Ureter (tissue), 1 donor: ENCODE data around the gene APOO. TPM values are rescaled to one million over a fixed set of nuclear protein-coding genes. Genes with fewer than 3 reads are reported as not detected.

Experiments
- DNase-seq: peaks from one replicate; pipeline ENCODE4 v3.0.0-alpha.2; 2020; ENCODE audit warnings: low spot score
- total RNA-seq: library from RNA; stranded (reverse); gene quantifications from one replicate; pipeline ENCODE4 v1.2.4, GENCODE V29; 2023
- donor health status: DM: yes; HTN: yes; CAD: no.

The APOO gene
- total RNA-seq, 1 donor from 2014 or later: 38.1 TPM

GRCh38 chrX:23819385-23820234 lies 88.1 kb downstream of the APOO start:
- no peak for DNase-seq

GRCh38 chrX:23817979-23818336 lies 89.8 kb downstream of the APOO start:
- no peak for DNase-seq

GRCh38 chrX:23816179-23816578 lies 91.6 kb downstream of the APOO start:
- no peak for DNase-seq

DNA sequence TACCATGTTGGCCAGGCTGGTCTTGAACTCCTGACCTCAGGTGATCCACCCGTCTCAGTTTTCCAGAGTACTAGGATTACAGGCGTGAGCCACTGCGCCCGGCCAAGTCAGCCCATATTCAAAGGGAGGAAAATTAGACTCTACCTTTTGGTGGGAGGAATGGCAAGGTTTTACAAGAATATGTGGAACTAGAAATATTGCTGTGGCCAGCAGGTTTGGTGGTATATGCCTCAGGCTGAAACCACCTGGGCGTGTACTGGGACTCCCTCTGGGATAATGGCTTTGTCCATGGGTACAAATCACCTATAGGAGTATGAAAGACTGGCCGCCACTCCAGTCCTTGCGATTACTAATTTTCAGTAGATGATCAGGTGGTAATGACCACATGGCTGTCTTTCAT lies 92.4 kb downstream of the APOO start:
- DNase-seq: no peak

GRCh38 chrX:23813808-23814207 lies 93.9 kb downstream of the APOO start:
- no peak for DNase-seq

DNA sequence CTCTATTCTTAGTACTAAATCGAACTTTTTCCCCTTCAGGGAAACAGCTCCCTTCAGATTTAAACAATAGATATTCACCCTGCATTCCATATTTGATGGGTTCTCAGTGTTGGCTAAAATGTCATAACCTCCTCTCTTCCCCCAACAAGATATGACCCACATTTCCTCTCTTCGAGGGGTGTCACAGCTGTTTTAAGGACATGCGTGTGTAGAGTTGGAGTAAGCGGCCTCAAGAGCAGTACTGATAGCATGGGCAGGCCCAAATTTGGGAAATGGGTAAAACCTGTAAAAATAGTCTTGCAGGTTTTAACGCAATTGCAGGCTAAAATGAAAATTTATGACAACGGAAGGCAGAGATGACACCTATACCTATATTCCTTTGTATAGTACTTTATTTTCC lies 96.1 kb downstream of the APOO start:
- DNase-seq: no peak

DNA sequence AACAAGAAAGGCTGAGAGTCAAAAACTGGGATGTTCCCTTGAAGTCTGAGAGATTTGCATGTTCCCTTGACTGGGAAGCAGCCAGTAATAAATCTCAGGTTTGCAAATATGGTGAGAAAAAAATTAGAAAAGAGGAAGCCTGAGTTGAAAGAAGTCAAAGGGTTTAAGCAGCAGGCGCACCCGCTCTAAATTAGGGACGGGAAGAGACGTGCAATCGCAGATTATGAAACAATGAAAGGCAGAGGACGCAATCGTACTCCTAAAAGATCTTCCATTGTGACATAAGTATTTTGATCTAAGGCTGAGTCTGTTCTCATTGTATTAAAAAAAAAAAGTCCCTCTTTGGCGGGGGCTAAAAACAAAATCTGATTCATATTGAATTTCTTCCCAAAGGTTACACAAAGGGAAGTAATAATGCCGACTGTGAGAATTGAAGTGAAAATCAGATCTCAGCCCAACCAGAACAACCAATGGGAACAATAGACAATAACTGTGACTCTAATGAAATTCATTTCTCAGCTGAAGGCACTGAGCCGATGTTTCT lies 96.6 kb downstream of the APOO start:
- DNase-seq: no peak

- no peak for DNase-seq
Measured at GRCh38 chrX:23810279-23810678, 97.5 kb downstream of the APOO start.

DNA sequence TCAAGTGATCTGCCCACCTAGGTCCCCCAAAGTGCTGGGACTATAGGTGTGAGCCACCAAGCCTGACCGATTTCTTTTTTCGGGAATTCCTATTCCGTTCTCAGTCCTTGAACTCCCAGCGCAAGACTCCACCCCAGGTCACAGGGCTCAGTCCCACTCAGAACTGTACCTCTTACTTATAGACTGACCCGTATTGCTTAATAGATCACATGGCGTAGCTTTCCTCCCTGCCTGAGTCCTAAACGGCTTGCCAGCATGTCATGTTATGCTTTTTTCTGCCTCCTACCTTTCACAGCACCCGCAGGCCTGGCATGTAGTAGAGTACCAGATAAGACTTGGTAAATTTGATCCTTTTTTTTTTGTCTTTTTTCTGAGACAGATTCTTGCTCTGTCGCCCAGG lies 102.3 kb downstream of the APOO start:
- no peak for DNase-seq

DNA sequence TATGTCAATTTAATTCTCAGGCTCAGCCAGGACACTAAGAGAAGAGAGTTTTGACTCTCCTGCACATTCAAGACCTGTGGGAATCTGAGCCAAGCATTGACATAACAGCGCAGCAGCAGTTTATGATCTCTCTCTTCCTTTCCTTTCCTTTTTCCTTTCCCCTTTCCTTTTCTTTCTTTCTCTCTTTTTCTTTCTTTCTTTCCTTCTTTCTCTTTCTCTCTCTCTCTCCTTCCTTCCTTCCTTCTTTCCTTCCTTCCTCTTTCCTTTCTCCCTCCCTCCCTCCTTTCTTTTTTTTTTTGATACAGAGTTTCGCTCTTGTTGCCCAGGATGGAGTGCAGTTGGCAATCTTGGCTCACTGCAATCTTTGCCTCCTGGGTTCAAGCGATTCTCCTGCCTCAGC lies 103.2 kb downstream of the APOO start:
- DNase-seq: no peak

- DNase-seq: no peak
Measured at GRCh38 chrX:23803931-23804381, 103.8 kb downstream of the APOO start.

DNA sequence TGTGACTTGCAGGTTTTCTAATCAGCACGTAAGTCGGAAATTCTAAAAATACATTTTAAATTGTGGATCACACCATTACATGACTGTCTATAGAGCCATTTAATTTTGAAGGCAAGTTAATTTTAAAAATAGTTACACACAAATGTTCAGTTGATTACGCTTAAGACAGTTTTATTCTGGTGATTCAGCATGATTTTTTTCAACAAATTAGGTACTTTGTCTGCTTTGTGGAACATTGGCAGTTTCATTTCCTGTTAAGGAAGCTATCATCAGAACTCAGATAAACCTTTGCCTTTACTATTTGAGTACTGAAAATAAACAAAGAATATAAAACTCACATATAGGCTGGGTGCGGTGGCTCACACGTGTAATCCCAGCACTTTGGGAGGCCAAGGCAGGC lies 105.3 kb downstream of the APOO start:
- DNase-seq: no peak

DNA sequence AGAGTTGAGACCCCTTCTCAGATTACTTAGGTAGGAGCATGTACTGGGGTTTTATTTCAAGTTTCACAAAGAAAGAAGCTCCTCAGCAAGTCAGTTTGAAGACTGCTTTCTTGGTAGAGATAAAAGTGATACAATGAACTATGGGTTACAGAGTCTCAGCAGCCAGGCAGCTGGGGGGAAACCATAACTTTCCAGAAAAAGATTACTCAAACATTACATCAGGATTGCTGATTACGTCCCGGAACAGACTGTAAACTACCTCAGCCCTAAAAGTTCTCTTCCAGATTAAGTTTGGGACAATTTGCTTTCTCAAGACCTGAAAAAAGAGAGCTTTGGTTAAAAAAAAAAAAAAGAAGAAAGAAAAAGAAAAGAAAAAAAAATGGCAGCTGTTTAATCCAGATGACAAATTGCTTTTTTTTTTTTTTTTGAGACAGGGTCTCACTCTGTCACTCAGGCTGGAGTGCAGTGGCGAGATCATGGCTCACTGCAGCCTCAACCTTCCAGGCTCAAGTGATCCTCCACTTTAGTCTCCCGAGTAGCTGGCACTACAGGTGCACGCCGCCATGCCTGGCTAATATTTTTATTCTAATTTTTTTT lies 108.2 kb downstream of the APOO start:
- DNase-seq: no peak

- DNase-seq: no peak
Measured at GRCh38 chrX:23797371-23798128, 110.2 kb downstream of the APOO start.

DNA sequence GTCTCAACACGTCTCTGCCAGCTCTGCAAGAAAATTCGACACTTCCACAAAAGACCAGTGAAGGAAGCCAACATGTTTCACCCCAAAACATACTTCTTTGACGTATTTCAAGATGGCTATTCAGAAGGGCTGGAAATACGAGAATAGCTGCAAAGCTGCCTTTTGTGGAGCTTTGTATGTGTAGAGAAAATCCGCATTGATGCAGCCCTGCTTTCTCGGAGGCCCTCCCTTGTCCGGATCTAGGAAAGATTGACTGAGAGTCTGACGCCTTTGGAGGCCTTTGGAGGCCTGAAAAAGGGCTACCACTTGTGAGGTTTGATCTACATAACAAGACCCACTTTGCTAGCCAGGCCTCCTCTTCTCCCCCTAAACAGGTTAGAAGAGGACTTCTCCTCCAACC lies 112.5 kb downstream of the APOO start:
- DNase-seq: no peak

- DNase-seq: no peak
Measured at GRCh38 chrX:23792861-23793553, 114.7 kb downstream of the APOO start.

GRCh38 chrX:23790155-23790497 lies 117.6 kb downstream of the APOO start:
- DNase-seq: no peak

- no peak for DNase-seq
Measured at GRCh38 chrX:23789386-23790154, 118.2 kb downstream of the APOO start.

- no peak for DNase-seq
Measured at GRCh38 chrX:23788946-23789345, 118.8 kb downstream of the APOO start.

- DNase-seq: no peak
Measured at GRCh38 chrX:23788521-23788920, 119.2 kb downstream of the APOO start.

DNA sequence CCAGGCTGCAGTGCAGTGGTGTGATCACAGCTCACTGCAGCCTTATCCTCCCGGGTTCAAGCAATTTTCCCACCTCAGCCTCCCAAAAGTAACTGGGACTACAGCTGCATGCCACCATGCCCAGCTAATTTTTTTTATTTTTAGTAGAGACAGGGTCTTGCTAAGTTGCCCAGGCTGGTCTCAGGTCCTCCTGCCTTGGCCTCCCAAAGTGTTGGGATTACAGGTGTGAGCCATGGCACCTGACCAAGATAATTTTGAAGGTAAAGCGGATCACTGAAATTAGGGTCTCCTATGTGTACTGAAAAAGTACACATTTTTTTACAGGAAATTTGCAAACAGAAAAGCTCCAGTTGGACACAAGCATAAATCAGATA lies 120.0 kb downstream of the APOO start:
- DNase-seq: no peak
